WTC11 (cell line): Measurements from ENCODE around the gene APOL1. TPM values are rescaled to one million over a fixed set of nuclear protein-coding genes. Genes with fewer than 3 reads are reported as not detected.
"Not testable (repeated sequence)": the region's sequence is repeated elsewhere in the genome, so short reads cannot be mapped to it uniquely, and the experiment has no call there.

Experiments used
- ATAC-seq: fragments of 200-7000 bp; cut with Tn5 transposase; 2 replicates; pipeline ENCODE4 v1.10.0; 2021; ENCODE audit warnings: mild to moderate bottlenecking, moderate library complexity
- CTCF ChIA-PET: fragments of 300-600 bp; sonication (Branson Sonifier 250); formaldehyde crosslinking; loops from one replicate; lab custom pipeline; 2021; ENCODE audit warnings: antibody characterized with exemption; lab: Charles Lee
- POLR2A ChIA-PET: fragments of 350-600 bp; sonication (Branson Sonifier 250); formaldehyde crosslinking; loops from one replicate; lab custom pipeline; 2021; ENCODE audit warnings: antibody characterized with exemption; lab: Charles Lee
- DNase-seq: peaks from one replicate; pipeline ENCODE4 v3.0.0; 2021; ENCODE audit warnings: low spot score
- H3K27ac Mint-ChIP-seq: 2 replicates; pipeline ENCODE4 v1.8.0; 2021; ENCODE audit warnings: mixed read lengths
- H3K27me3 Mint-ChIP-seq: 2 replicates; pipeline ENCODE4 v1.8.0; 2021; ENCODE audit warnings: low read depth, mild to moderate bottlenecking, moderate library complexity, mixed read lengths
- H3K36me3 Mint-ChIP-seq: 2 replicates; pipeline ENCODE4 v1.8.0; 2021; ENCODE audit warnings: mixed read lengths
- H3K4me1 Mint-ChIP-seq: 2 replicates; pipeline ENCODE4 v1.8.0; 2022; ENCODE audit warnings: mixed read lengths
- H3K4me3 Mint-ChIP-seq: 2 replicates; pipeline ENCODE4 v1.8.0; 2021; ENCODE audit warnings: mild to moderate bottlenecking, moderate library complexity, mixed read lengths
- H3K9me3 Mint-ChIP-seq: 2 replicates; pipeline ENCODE4 v1.8.0; 2021; ENCODE audit warnings: mixed read lengths
- ATF2 ChIP-seq: sonication (generic); formaldehyde crosslinking; IDR thresholded peaks from 2 replicates; pipeline ENCODE4 v1.8.1; 2022; ENCODE audit warnings: low read depth, missing genetic modification reagents, borderline replicate concordance
- CDX4 ChIP-seq: fragments of 250-450 bp; sonication (Bioruptor Pico); IDR thresholded peaks from 2 replicates; pipeline ENCODE4 v1.9.0; 2021; ENCODE audit warnings: moderate library complexity, mild to moderate bottlenecking, inconsistent platforms, borderline replicate concordance
- CREB1 ChIP-seq: sonication (generic); formaldehyde crosslinking; IDR thresholded peaks from 2 replicates; pipeline ENCODE4 v1.8.0; 2023; ENCODE audit warnings: mild to moderate bottlenecking, missing genetic modification reagents
- CREM ChIP-seq: sonication (generic); formaldehyde crosslinking; IDR thresholded peaks from 2 replicates; pipeline ENCODE4 v1.8.1; 2022; ENCODE audit warnings: mild to moderate bottlenecking, missing genetic modification reagents, moderate library complexity
- E2F1 ChIP-seq: sonication (generic); formaldehyde crosslinking; IDR thresholded peaks from 2 replicates; pipeline ENCODE4 v1.8.0; 2022; ENCODE audit warnings: mild to moderate bottlenecking, missing genetic modification reagents
- E2F4 ChIP-seq: sonication (generic); formaldehyde crosslinking; IDR thresholded peaks from 2 replicates; pipeline ENCODE4 v1.8.1; 2022; ENCODE audit warnings: low read depth, mild to moderate bottlenecking, moderate library complexity, missing genetic modification reagents, borderline replicate concordance
- EMX1 ChIP-seq: fragments of 250-450 bp; sonication (Bioruptor Pico); IDR thresholded peaks from 2 replicates; pipeline ENCODE4 v1.8.0; 2021; ENCODE audit warnings: mild to moderate bottlenecking
- FOXJ3 ChIP-seq: sonication (generic); formaldehyde crosslinking; IDR thresholded peaks from 2 replicates; pipeline ENCODE4 v1.9.0; 2021; ENCODE audit warnings: missing genetic modification reagents, mild to moderate bottlenecking, borderline replicate concordance
- HMGA2 ChIP-seq: fragments of 250-450 bp; sonication (Bioruptor Pico); IDR thresholded peaks from 2 replicates; pipeline ENCODE4 v1.4.0; 2021; ENCODE audit warnings: mild to moderate bottlenecking, moderate library complexity
- JAZF1 ChIP-seq: fragments of 250-450 bp; sonication (Bioruptor Pico); IDR thresholded peaks from 2 replicates; pipeline ENCODE4 v1.9.0; 2021; ENCODE audit warnings: moderate library complexity, mild to moderate bottlenecking, inconsistent platforms
- NFE2L1 ChIP-seq: sonication (generic); formaldehyde crosslinking; IDR thresholded peaks from 2 replicates; pipeline ENCODE4 v1.8.1; 2023; ENCODE audit warnings: missing genetic modification reagents
- OVOL2 ChIP-seq: fragments of 250-450 bp; sonication (Bioruptor Pico); IDR thresholded peaks from 2 replicates; pipeline ENCODE4 v1.9.0; 2021; ENCODE audit warnings: mild to moderate bottlenecking, borderline replicate concordance
- SMAD3 ChIP-seq: sonication (generic); formaldehyde crosslinking; IDR thresholded peaks from 2 replicates; pipeline ENCODE4 v1.8.0; 2022; ENCODE audit warnings: missing genetic modification reagents, mild to moderate bottlenecking, borderline replicate concordance
- ZBTB21 ChIP-seq: sonication (generic); formaldehyde crosslinking; IDR thresholded peaks from 2 replicates; pipeline ENCODE4 v1.8.1; 2023; ENCODE audit warnings: mild to moderate bottlenecking, missing genetic modification reagents, borderline replicate concordance
- ZBTB43 ChIP-seq: sonication (generic); formaldehyde crosslinking; IDR thresholded peaks from 2 replicates; pipeline ENCODE4 v1.8.1; 2023; ENCODE audit warnings: mild to moderate bottlenecking, missing genetic modification reagents
- ZNF121 ChIP-seq: sonication (generic); formaldehyde crosslinking; IDR thresholded peaks from 2 replicates; pipeline ENCODE4 v1.8.0; 2023; ENCODE audit warnings: missing genetic modification reagents
- ZNF138 ChIP-seq: sonication (generic); formaldehyde crosslinking; conservative IDR thresholded peaks from 2 replicates; pipeline ENCODE4 v1.8.1; 2022; ENCODE audit warnings: mild to moderate bottlenecking, moderate library complexity, missing genetic modification reagents
- ZNF512 ChIP-seq: sonication (generic); formaldehyde crosslinking; IDR thresholded peaks from 2 replicates; pipeline ENCODE4 v1.8.1; 2022; ENCODE audit warnings: missing genetic modification reagents, borderline replicate concordance
- ZSCAN18 ChIP-seq: fragments of 250-450 bp; sonication (Bioruptor Pico); IDR thresholded peaks from 2 replicates; pipeline ENCODE4 v2.1.2; 2022; ENCODE audit warnings: mild to moderate bottlenecking, moderate library complexity
- total RNA-seq: library from RNA; stranded (reverse); gene quantifications from 3 replicates; pipeline ENCODE4 v1.2.3, GENCODE V29; 2021

The APOL1 gene
- total RNA-seq, 1 experiment from 2014 or later: 0.35 TPM

GRCh38 chr22:36231051-36231450, 21.9 kb upstream of the APOL1 start:
- DNase-seq (peak; percentile 49), ATAC-seq (peak; percentile 97)
- H3K27me3 Mint-ChIP-seq, POLR2A ChIA-PET, H3K9me3 Mint-ChIP-seq, H3K27ac Mint-ChIP-seq, H3K4me1 Mint-ChIP-seq, H3K4me3 Mint-ChIP-seq: not testable (repeated sequence)
- CTCF ChIA-PET: interaction anchor here (0.7 to 1.6 kb wide), 6 partner anchors 9 to 256 kb away, joined by 3 to 10 read pairs (median 4); partner anchors contain the start of gene APOL2
- H3K36me3 Mint-ChIP-seq: peaks cover 18% of the 10 kb centered on the region

- Mint-ChIP-seq H3K27ac (no peak overlapping the region), H3K4me3 (no peak overlapping the region), H3K27me3 (no peaks in the 10 kb centered on the region; the same call in 1 of the 2 replicates), H3K36me3 (peaks cover 13% of the 10 kb centered on the region), H3K9me3 (peaks cover 5% of the 10 kb centered on the region; the same call in 1 of the 2 replicates), H3K4me1 (peaks cover 9% of the 10 kb centered on the region)
- ATAC-seq (no peak), DNase-seq (no peak)
- no peak for TF ChIP-seq ZNF512 (CRISPR knock-in tag)
- POLR2A ChIA-PET: no interaction called here
- CTCF ChIA-PET: interaction anchor here (0.8 to 1.0 kb wide), 2 partner anchors 28 to 254 kb away, joined by 3 to 4 read pairs; no protein-coding TSS in a partner anchor
Observed at GRCh38 chr22:36232715-36233401, 20.1 kb upstream of the APOL1 start.

- Mint-ChIP-seq H3K4me3 (no peak overlapping the region), H3K36me3 (peaks cover 9% of the 10 kb centered on the region), H3K9me3 (peaks cover 5% of the 10 kb centered on the region; the same call in 1 of the 2 replicates), H3K27me3 (no peaks in the 10 kb centered on the region; the same call in 1 of the 2 replicates), H3K4me1 (peaks cover 15% of the 10 kb centered on the region), H3K27ac (no peak overlapping the region)
- no peak for TF ChIP-seq CREM (CRISPR knock-in tag)
- no peak for TF ChIP-seq ZBTB21 (CRISPR knock-in tag)
- no peak for TF ChIP-seq ZSCAN18 (CRISPR knock-in tag)
- TF ChIP-seq E2F4 (CRISPR knock-in tag): no peak
- TF ChIP-seq ZNF121 (CRISPR knock-in tag): no peak
- TF ChIP-seq JAZF1 (CRISPR knock-in tag): no peak
- TF ChIP-seq E2F1 (CRISPR knock-in tag): no peak
- no peak for TF ChIP-seq CREB1 (CRISPR knock-in tag)
- no peak for TF ChIP-seq EMX1 (CRISPR knock-in tag)
- TF ChIP-seq SMAD3: no peak
- no peak for ATAC-seq
- ChIA-PET CTCF (no interaction called here), POLR2A (no interaction called here)
- DNase-seq: no peak
Observed at GRCh38 chr22:36233796-36234195, 19.1 kb upstream of the APOL1 start.

- H3K36me3 Mint-ChIP-seq: peaks cover 8% of the 10 kb centered on the region
- POLR2A ChIA-PET: no interaction called here
- H3K27me3 Mint-ChIP-seq: no peaks in the 10 kb centered on the region; the same call in 1 of the 2 replicates
- H3K4me1 Mint-ChIP-seq: peaks cover 15% of the 10 kb centered on the region
- H3K9me3 Mint-ChIP-seq: peaks cover 5% of the 10 kb centered on the region; the same call in 1 of the 2 replicates
- no peak overlapping the region for H3K27ac Mint-ChIP-seq
- no peak for ATAC-seq
- CTCF ChIA-PET: interaction anchor here (0.5 kb wide), 1 partner anchor 43 kb away, joined by 3 read pairs; no protein-coding TSS in a partner anchor
- no peak overlapping the region for H3K4me3 Mint-ChIP-seq
- DNase-seq: no peak
- TF ChIP-seq NFE2L1 (CRISPR knock-in tag) (no peak), FOXJ3 (CRISPR knock-in tag) (no peak), ATF2 (CRISPR knock-in tag) (no peak), HMGA2 (CRISPR knock-in tag) (no peak), ZBTB43 (no peak), CDX4 (CRISPR knock-in tag) (no peak), ZNF138 (CRISPR knock-in tag) (no peak), OVOL2 (CRISPR knock-in tag) (no peak)
Observed at GRCh38 chr22:36234213-36234612, 18.7 kb upstream of the APOL1 start.
